Mucosa of rectum (tissue), 2 donors: Measurements from ENCODE around the gene CSRNP2.
A peak's percentile ranks its signal among the peaks of the same experiment; 100 is the strongest.

Source experiments
- H3K27ac ChIP-seq, 2 donors: one replicate each; pipeline ENCODE4 v1.7.0; 2013; ENCODE audit warnings: inconsistent platforms in 2 of 2, low read depth in 2 of 2, low read length in 2 of 2
- H3K27me3 ChIP-seq, 2 donors: one replicate each; pipeline ENCODE4 v1.7.0; 2013; ENCODE audit warnings: low read length in 2 of 2; ENCODE audit not compliant: control insufficient read depth in 2 of 2, insufficient read depth in 2 of 2
- H3K36me3 ChIP-seq, 2 donors: one replicate each; pipeline ENCODE4 v1.7.0; 2013; ENCODE audit warnings: low read length in 2 of 2; ENCODE audit not compliant: control insufficient read depth in 2 of 2, insufficient read depth in 2 of 2
- H3K4me1 ChIP-seq, 2 donors: one replicate each; pipeline ENCODE4 v1.7.0; 2013; ENCODE audit warnings: low read length in 2 of 2, mild to moderate bottlenecking in 1 of 2; ENCODE audit not compliant: control insufficient read depth in 2 of 2, insufficient read depth in 2 of 2
- H3K4me3 ChIP-seq, 2 donors: one replicate each; pipeline ENCODE4 v1.7.0; 2013; ENCODE audit warnings: low read length in 2 of 2
- H3K9ac ChIP-seq, 2 donors: one replicate each; pipeline ENCODE4 v1.7.0; 2013; ENCODE audit warnings: low read length in 2 of 2, low read depth in 1 of 2, mild to moderate bottlenecking in 1 of 2
- H3K9me3 ChIP-seq, 2 donors: one replicate each; pipeline ENCODE4 v1.7.0; 2013; ENCODE audit warnings: low read length in 2 of 2; ENCODE audit not compliant: control insufficient read depth in 2 of 2
- donor health status: healthy.
- donor health status: Normal muscosa, but diverticular disease.

Gene CSRNP2

DNA sequence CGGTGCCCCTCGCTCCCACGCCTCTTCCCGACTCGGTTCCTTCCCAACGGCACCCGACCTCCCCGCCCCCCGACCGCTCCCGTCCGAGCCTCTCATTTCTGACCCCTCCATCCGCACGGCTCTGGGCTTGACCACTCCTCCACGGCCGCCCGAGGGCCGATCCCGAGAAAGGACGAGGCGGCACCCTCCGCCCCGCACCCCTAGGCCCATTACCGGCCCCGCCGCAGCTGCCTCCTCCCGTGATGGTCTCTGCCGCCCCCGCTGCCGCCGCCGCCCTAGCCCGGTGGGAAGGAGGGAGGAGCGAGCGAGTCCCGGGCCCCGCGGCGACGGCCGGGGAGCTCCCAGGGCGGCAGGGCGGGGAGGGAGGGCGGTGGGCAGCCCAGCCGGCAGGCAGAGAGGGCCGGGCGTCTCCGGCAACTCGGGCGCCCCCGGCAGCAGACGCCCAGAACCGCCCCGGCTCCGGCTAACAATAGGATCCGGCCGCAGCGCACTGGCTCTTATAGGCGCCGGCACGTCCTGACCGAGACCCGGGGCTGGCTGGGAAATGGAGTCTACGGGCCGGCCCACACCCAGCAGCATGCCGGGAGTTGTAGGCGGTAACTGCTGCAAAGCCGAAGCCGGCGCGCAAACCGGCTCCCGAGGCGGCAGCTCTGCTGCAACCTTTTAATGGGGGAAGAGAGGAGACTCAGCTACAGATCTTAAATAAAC lies at the start of gene CSRNP2:
Gene CSRNP2 (minus strand): TSS at position 471 of the 708 bp plus-strand sequence. CDS start 7,035 bp downstream, outside the sequence.
- Histone ChIP-seq H3K9me3 (no peaks in the 10 kb centered on the region), H3K36me3 (no peaks in the 10 kb centered on the region), H3K9ac (peak within 1 kb of the TSS; percentile 77 to 89), H3K4me1 (peaks cover 4 to 11% of the 10 kb centered on the region in 2 donors), H3K27ac (peak within 1 kb of the TSS; percentile 84 to 85), H3K27me3 (no peaks in the 10 kb centered on the region), H3K4me3 (peak within 1 kb of the TSS; percentile 88 to 90)

DNA sequence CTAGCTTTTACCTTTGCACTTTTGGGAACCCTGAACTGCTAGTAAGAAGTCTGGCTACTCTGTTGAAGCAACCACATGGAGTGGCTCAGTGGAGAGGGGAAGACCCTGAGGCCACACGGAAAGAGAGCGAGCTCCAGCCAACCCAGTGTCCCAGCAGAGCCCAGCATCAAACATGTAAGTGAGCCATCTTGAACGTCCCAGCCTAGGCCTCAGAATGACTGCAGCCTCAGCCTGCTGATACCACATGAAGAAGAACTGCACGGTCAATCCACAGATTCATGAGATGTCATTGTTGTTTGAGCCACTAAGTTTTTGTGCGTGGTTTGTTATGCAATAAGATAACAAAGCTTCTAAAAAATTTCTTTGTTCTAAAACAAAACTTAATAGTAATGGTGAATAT lies 49.3 kb upstream of the CSRNP2 start:
- no peaks in the 10 kb centered on the region for H3K9me3 ChIP-seq

GRCh38 chr12:51131745-51132521 lies 48.5 kb upstream of the CSRNP2 start:
- H3K36me3 ChIP-seq, result peaks cover 0 to under 1% of the 10 kb centered on the region in 2 donors
- H3K9ac ChIP-seq, result no peak overlapping the region
- H3K9me3 ChIP-seq, result no peaks in the 10 kb centered on the region
- H3K4me1 ChIP-seq, result peaks cover 3 to 7% of the 10 kb centered on the region in 2 donors
- no peaks in the 10 kb centered on the region for H3K27me3 ChIP-seq
- H3K27ac ChIP-seq, result no peak overlapping the region
- no peak overlapping the region for H3K4me3 ChIP-seq

More for the DNA sequence above, 49.3 kb upstream of the CSRNP2 start:
- Histone ChIP-seq H3K27me3 (no peaks in the 10 kb centered on the region), H3K9ac (no peak overlapping the region), H3K27ac (no peak overlapping the region), H3K4me3 (no peak overlapping the region), H3K36me3 (peaks cover under 1 to 2% of the 10 kb centered on the region in 2 donors), H3K4me1 (peaks cover 3 to 7% of the 10 kb centered on the region in 2 donors)

DNA sequence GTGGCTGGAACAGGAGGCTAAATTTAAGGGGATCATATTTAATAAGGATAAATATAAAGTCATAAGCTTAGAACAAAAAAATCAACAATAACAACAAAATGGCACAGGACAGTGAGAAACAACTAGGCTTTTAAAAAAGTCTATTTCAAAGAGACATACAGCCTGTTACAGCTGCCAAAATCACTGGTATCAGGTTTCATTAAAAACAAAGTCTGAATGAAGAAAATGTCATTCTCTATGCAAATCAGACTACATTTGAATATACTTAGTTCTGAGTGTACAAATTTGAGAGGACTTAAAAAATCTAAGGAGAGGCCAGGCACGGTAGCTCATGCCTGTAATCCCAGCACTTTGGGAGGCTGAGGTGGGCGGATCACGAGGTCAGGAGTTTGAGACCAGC lies 45.5 kb upstream of the CSRNP2 start:
- Histone ChIP-seq H3K9ac (no peak overlapping the region), H3K27me3 (no peaks in the 10 kb centered on the region), H3K4me3 (no peak overlapping the region), H3K36me3 (peaks cover 0 to 4% of the 10 kb centered on the region in 2 donors), H3K4me1 (peaks cover 3 to 7% of the 10 kb centered on the region in 2 donors), H3K27ac (no peak overlapping the region), H3K9me3 (no peaks in the 10 kb centered on the region)

GRCh38 chr12:51127050-51127729 lies 43.8 kb upstream of the CSRNP2 start:
- Histone ChIP-seq H3K27me3 (no peaks in the 10 kb centered on the region), H3K9me3 (no peaks in the 10 kb centered on the region), H3K36me3 (peaks cover 0 to 4% of the 10 kb centered on the region in 2 donors), H3K4me1 (no peaks in the 10 kb centered on the region), H3K9ac (no peak overlapping the region), H3K4me3 (no peak overlapping the region), H3K27ac (no peak overlapping the region)

DNA sequence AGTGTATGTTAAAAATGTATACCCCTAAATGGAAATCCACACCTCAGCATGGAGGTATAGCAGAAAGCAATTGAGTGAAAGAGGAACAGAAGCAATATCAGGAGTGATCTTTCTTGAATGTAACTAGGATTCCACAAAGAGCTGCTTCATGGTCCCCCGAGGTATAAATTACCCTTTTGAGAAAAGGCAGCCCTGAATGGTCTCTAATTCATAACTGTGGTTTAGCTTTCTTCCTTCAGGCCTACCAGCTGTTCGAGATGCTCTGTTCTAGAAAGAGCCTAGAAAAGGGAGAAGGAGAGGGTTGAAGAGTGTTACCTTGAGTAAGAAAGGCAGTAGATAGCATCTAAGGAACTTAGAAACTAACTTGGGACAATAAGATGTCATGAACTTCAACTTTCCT lies 42.9 kb upstream of the CSRNP2 start:
- peaks cover 0 to 4% of the 10 kb centered on the region in 2 donors for H3K36me3 ChIP-seq
- no peak overlapping the region for H3K9ac ChIP-seq
- H3K27me3 ChIP-seq, result no peaks in the 10 kb centered on the region
- H3K4me3 ChIP-seq, result no peak overlapping the region
- no peaks in the 10 kb centered on the region for H3K9me3 ChIP-seq
- no peak overlapping the region for H3K27ac ChIP-seq
- H3K4me1 ChIP-seq, result no peaks in the 10 kb centered on the region

- Histone ChIP-seq H3K9ac (no peak overlapping the region), H3K9me3 (no peaks in the 10 kb centered on the region), H3K4me1 (no peaks in the 10 kb centered on the region), H3K36me3 (peaks cover 0 to 4% of the 10 kb centered on the region in 2 donors), H3K4me3 (no peak overlapping the region), H3K27ac (no peak overlapping the region), H3K27me3 (no peaks in the 10 kb centered on the region)
Observed at GRCh38 chr12:51124504-51124903, 41.1 kb upstream of the CSRNP2 start.

DNA sequence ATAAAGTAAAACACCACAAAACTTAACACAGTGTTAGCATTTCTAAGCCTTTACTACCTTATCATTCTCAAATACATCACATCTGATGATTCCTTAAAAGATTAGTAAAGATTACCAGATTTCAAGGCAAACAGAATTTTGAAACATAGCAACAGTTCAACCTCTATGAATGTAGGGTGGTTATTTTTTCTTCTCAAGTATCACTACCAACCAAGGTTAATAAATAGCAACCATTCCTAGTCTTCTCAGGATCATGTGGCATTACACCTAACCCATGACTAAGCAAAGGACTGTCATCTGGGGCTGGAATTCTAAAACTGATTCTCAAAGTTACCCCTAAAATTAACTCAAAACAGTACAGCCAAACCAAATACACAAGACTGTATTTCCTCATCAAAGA lies 39.4 kb upstream of the CSRNP2 start:
- Histone ChIP-seq H3K27me3 (no peaks in the 10 kb centered on the region), H3K9me3 (no peaks in the 10 kb centered on the region), H3K27ac (no peak overlapping the region), H3K36me3 (peaks cover 0 to 4% of the 10 kb centered on the region in 2 donors), H3K4me3 (no peak overlapping the region), H3K9ac (no peak overlapping the region), H3K4me1 (no peaks in the 10 kb centered on the region)

DNA sequence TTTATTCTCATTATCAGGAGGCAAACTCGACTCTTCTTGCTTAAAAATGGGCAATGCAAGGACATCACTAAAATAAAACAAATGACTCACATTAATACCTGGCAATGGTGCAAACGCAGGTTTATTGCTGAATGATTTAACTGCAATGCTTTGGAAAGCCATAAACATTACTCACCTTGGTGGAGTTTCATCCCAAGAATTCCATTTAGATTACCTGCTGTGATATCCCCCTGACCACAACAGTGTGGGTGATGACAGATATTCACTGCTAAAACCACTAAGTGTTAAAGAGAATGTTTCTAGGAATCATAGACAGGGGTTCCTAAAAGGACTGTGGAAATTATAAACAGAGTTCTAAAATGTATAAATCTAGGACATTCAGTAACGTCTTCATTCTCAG lies 35.3 kb upstream of the CSRNP2 start:
- Histone ChIP-seq H3K9me3 (no peaks in the 10 kb centered on the region), H3K4me1 (no peaks in the 10 kb centered on the region), H3K27me3 (no peaks in the 10 kb centered on the region), H3K36me3 (peaks cover 11 to 14% of the 10 kb centered on the region in 2 donors), H3K9ac (no peak overlapping the region), H3K4me3 (no peak overlapping the region), H3K27ac (no peak overlapping the region)

DNA sequence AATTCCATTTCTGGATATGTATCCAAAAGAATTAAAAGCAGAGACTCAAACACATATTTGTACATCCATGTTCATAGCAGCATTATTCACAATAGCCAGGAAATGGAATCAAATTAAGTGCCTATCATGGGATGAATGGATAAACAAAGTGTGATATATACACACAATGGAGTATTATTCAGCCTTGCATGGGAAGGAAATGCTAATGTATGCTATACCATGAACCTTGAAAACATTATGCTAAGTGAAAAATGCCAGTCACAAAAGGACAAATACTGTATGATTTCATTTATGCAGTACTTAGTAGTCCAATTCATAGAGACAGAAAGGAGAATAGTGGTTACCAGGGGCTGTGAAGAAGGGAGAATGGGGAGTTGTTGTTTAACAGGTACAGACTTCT lies 32.1 kb upstream of the CSRNP2 start:
- H3K9ac ChIP-seq, result no peak overlapping the region
- peaks cover 11 to 27% of the 10 kb centered on the region in 2 donors for H3K36me3 ChIP-seq
- no peaks in the 10 kb centered on the region for H3K4me1 ChIP-seq
- no peak overlapping the region for H3K4me3 ChIP-seq
- no peaks in the 10 kb centered on the region for H3K27me3 ChIP-seq
- no peaks in the 10 kb centered on the region for H3K9me3 ChIP-seq
- no peak overlapping the region for H3K27ac ChIP-seq
